MM.1S (cell line): Measurements from ENCODE around the gene CENPL.

Experiments
- CTCF ChIP-seq: fragments of 300-600 bp; sonication (generic); IDR thresholded peaks from 2 replicates; pipeline ENCODE4 v1.5.1; 2016; ENCODE audit warnings: antibody characterized with exemption, low read length, mixed read lengths
- EZH2 ChIP-seq: fragments of 300-600 bp; sonication (generic); optimal IDR thresholded peaks from 2 replicates; pipeline ENCODE3; 2017; ENCODE audit warnings: low read depth, mild to moderate bottlenecking, antibody characterized with exemption, low read length, mixed read lengths

DNA sequence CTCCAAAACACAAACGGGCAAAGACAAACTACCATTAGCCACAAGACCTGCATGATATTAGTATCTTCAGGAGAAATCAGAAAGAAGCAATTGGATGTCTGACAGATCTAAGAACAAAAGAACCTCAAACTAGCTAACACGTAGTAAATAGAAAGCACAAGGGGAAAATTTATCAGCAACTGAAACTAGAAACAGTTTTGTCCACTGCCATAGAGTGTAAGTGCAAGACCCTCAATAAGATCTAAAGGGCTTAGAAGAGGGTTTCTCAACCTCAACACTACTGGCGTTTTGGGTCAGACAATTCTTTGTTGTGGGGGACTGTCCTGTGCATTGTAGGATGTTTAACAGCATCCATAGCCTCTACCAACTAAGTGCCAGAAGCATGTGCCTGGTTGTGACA, 55.9 kb downstream of the CENPL start:
- no peak for TF ChIP-seq EZH2
- no peak for TF ChIP-seq CTCF
